ENCODE results near the gene UNC5C.

Gene UNC5C

DNA sequence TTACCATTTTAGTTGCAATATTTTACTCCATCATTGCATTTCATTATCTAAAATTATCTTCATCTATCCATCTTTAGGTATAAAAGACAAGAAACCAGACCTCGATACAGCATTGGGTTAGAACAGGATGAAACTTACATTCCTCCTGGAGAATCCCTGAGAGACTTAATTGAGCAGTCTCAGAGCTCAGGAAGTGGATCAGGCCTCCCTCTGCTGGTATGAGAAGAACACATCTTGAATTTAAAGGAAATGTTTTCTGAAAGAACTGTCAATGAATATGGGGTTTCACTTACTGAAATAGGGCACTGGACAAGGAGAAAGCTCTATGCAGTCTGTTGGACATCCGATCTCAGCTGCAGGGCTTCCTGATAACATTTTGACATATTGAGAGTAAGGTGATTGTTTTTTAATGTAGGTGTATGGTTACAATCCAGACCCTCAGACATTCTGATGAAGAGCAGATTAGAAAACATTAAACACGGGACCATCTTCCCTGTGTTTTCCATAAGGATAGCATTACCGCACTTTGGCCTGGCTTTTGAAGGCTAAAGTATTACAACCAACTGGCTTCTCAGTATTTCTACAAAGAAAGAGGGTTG lies 423.8 kb downstream of the UNC5C start:
- DNase-seq (ENCODE audit: low spot score) = peak; percentile 34

DNA sequence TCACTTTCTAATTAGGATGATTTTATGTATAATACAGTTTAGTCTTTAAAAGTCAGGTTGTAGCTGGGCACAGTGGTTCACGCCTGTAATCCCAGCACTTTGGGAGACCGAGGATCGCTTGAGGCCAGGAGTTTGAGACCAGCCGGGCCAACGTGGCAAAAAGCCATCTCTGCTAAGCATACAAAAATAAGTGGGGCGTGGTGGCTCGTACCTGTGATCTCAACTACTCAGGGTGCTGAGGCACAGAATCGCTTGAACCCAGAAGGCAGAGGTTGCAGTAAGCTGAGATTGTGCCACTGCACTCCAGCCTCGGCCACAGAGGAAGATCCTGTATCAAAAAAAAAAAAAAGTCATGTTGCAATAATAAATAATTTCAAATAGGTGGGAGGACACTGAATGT lies 426.8 kb downstream of the UNC5C start:
- no peak for DNase-seq (ENCODE audit: low spot score)

DNA sequence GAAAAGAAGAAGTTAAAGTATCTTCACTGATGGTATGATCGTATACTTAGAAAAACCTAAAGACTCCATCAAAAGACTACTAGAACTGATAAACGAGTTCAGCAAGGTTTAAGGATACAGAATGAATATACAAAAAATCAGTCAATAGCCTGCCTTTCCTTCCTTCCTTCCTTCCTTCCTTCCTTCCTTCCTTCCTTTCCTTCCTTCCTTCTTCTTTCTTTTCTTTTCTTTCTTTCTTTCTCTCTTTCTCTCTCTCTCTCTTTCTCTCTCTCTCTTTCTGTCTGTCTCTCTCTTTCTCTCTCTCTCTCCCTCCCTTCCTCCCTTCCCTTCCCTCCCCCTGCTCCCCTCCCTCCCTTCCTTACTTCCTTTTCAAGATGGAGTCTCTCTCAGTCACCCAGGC lies 428.3 kb downstream of the UNC5C start:
- DNase-seq (ENCODE audit: low spot score) = no peak

DNA sequence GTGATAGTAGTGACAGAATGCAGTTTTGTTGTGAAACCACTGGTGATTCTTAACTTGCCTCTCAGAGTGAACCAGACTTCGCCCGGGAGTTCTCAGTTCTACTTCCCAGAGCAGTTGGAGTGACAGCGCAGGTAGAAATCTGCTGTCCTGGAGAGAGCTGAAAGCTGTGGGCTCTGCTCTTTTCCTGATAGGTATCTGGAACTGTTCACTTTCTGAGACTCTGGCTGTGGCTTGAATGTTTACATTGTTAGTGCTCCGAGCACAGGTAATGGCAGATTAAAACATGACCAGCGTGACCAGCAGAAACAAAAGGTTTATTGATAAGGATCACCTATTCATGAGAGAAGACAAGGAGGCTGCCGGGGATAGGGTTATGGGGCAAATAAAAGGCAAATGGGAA lies 430.3 kb downstream of the UNC5C start:
- DNase-seq (ENCODE audit: low spot score) = no peak

DNA sequence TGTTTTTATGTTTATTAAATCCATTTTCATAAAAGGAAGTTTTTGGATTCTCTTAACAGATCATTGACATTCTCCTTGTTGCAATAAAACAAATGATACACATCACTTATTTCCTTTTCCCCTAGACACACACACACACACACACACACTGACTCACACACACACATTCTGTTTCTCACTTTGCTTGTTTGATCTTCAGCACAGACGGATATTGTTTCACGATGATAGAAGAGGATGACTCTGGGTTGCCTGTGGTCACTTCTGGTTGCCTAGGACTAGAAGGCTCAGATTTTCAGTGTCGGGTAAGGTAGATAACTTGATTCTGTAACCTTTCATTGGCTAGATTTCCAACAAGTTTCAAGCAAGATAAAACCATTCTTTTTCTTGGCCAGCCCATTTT lies 434.3 kb downstream of the UNC5C start:
- DNase-seq (ENCODE audit: low spot score) = no peak

All from SW480 (cell line).